ENCODE data around the gene MAP2K2. TPM values are rescaled to one million over a fixed set of nuclear protein-coding genes. Genes with fewer than 3 reads are reported as not detected.

MAP2K2 gene
- total and polyA plus RNA-seq, 9 of the 15 experiments (the other 6 are each of a cell fraction or from before 2014, with no cell fraction given), result 1.0 to 151 (median 58.3) TPM

- TF ChIP-seq PRDM10 (IDR thresholded peaks at IDR 0.05; ENCODE audit: partially characterized antibody) (peak; percentile 76), NFRKB (IDR thresholded peaks at IDR 0.05; ENCODE audit: low read depth) (no peak), ZNF124 (CRISPR knock-in tag; IDR thresholded peaks at IDR 0.05) (no peak), SAFB (IDR thresholded peaks at IDR 0.05; ENCODE audit: borderline replicate concordance, low read depth, low read length) (no peak), ZNF766 (CRISPR knock-in tag; conservative IDR thresholded peaks at IDR 0.05) (no peak), ZNF707 (CRISPR knock-in tag; conservative IDR thresholded peaks at IDR 0.05) (no peak), ZNF668 (CRISPR knock-in tag; IDR thresholded peaks at IDR 0.05) (no peak), FUS (optimal IDR thresholded peaks at IDR 0.05; ENCODE audit: low read depth, low read length) (no peak), TRIM25 (IDR thresholded peaks at IDR 0.05; ENCODE audit: borderline replicate concordance) (no peak), ATF7 (IDR thresholded peaks at IDR 0.05) (0 out of 2 replicates have a peak, but pooled peaks have one; percentile 13), ZNF175 (CRISPR knock-in tag; IDR thresholded peaks at IDR 0.05; ENCODE audit: low read depth) (no peak), FIP1L1 (IDR thresholded peaks at IDR 0.05; ENCODE audit: low read depth, low read length, poor library complexity, severe bottlenecking) (no peak), U2AF2 (optimal IDR thresholded peaks at IDR 0.05; ENCODE audit: low read depth, low read length) (no peak), HMGXB4 (CRISPR knock-in tag; IDR thresholded peaks at IDR 0.05) (no peak), HIVEP1 (CRISPR knock-in tag; IDR thresholded peaks at IDR 0.05) (no peak)
- TF ChIP-seq, protein P1, sequence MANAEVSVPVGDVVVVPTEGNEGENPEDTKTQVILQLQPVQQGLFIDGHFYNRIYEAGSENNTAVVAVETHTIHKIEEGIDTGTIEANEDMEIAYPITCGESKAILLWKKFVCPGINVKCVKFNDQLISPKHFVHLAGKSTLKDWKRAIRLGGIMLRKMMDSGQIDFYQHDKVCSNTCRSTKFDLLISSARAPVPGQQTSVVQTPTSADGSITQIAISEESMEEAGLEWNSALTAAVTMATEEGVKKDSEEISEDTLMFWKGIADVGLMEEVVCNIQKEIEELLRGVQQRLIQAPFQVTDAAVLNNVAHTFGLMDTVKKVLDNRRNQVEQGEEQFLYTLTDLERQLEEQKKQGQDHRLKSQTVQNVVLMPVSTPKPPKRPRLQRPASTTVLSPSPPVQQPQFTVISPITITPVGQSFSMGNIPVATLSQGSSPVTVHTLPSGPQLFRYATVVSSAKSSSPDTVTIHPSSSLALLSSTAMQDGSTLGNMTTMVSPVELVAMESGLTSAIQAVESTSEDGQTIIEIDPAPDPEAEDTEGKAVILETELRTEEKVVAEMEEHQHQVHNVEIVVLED (CRISPR knock-in tag; IDR thresholded peaks at IDR 0.05), result no peak
Observed at GRCh38 chr19:4068047-4068966, 55.6 kb downstream of the MAP2K2 start (continued).
